Measurements from ENCODE around the gene DR1. TPM values are rescaled to one million over a fixed set of nuclear protein-coding genes. Genes with fewer than 3 reads are reported as not detected.

DR1 gene
- total RNA-seq, 1 donor from 2014 or later = 66.9 TPM

DNA sequence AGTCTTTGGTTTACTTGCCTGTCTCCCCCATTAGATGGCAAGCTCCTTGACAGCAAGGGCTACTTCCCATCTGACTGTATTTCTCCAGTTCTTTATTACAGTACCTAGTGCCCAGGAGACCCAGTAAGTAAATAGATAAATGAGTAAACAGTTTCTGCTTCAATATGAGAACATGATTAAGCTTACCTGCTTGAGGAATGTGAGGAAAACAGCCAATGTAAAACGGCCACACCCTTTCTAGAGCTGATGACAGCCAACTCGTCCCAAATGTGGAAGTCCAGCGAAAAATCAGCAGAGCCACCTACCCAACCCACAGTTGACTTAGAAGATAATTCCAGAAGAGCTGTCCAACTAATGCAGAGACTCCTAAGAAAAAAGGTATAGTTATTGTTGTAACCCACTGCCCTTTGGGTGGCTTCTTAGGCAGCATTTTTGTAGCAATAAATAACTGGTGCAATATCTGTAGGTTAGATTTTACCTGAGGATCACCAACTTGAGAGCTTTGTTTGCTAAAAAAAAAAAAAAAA is 6.5 kb upstream of the DR1 start:
- no peak for TF ChIP-seq CTCF (IDR thresholded peaks at IDR 0.05)
- Mint-ChIP-seq H3K9me3 (ENCODE audit: low read depth) (no peaks in the 10 kb centered on the region), H3K27ac (ENCODE audit: unreplicated experiment) (peak overlapping the region; percentile 76), H3K27me3 (ENCODE audit: low read depth) (no peaks in the 10 kb centered on the region), H3K36me3 (ENCODE audit: low read depth) (no peaks in the 10 kb centered on the region), H3K4me3 (ENCODE audit: unreplicated experiment) (no peak overlapping the region), H3K4me1 (ENCODE audit: low read depth) (peaks cover 19% of the 10 kb centered on the region)
- no peak for DNase-seq (ENCODE audit: low spot score)

- H3K27me3 Mint-ChIP-seq (ENCODE audit: low read depth) = no peaks in the 10 kb centered on the region
- H3K9me3 Mint-ChIP-seq (ENCODE audit: low read depth) = no peaks in the 10 kb centered on the region
- H3K36me3 Mint-ChIP-seq (ENCODE audit: low read depth) = no peaks in the 10 kb centered on the region
- H3K27ac Mint-ChIP-seq (ENCODE audit: unreplicated experiment) = no peak overlapping the region
- no peak overlapping the region for H3K4me3 Mint-ChIP-seq (ENCODE audit: unreplicated experiment)
- peaks cover 23% of the 10 kb centered on the region for H3K4me1 Mint-ChIP-seq (ENCODE audit: low read depth)
- DNase-seq (ENCODE audit: low spot score) = no peak
- no peak for TF ChIP-seq CTCF (IDR thresholded peaks at IDR 0.05)
Measured at GRCh38 chr1:93340090-93340489, 5.6 kb upstream of the DR1 start.

- Mint-ChIP-seq H3K4me3 (ENCODE audit: unreplicated experiment) (no peak overlapping the region), H3K27me3 (ENCODE audit: low read depth) (no peaks in the 10 kb centered on the region), H3K27ac (ENCODE audit: unreplicated experiment) (no peak overlapping the region), H3K9me3 (ENCODE audit: low read depth) (no peaks in the 10 kb centered on the region), H3K4me1 (ENCODE audit: low read depth) (peaks cover 19% of the 10 kb centered on the region), H3K36me3 (ENCODE audit: low read depth) (peaks cover 2% of the 10 kb centered on the region)
- TF ChIP-seq CTCF (IDR thresholded peaks at IDR 0.05) = no peak
- DNase-seq (ENCODE audit: low spot score) = no peak
Measured at GRCh38 chr1:93344484-93344883, 1.2 kb upstream of the DR1 start.

- Mint-ChIP-seq H3K9me3 (ENCODE audit: low read depth) (no peaks in the 10 kb centered on the region), H3K4me3 (ENCODE audit: unreplicated experiment) (peak overlapping the region; percentile 99), H3K4me1 (ENCODE audit: low read depth) (peaks cover 24% of the 10 kb centered on the region), H3K27me3 (ENCODE audit: low read depth) (no peaks in the 10 kb centered on the region), H3K27ac (ENCODE audit: unreplicated experiment) (peak overlapping the region; percentile 100), H3K36me3 (ENCODE audit: low read depth) (peaks cover 2% of the 10 kb centered on the region)
- DNase-seq (ENCODE audit: low spot score) = no peak
- TF ChIP-seq CTCF (IDR thresholded peaks at IDR 0.05) = peak; percentile 12
Measured at GRCh38 chr1:93344886-93345632, 648 bp upstream of the DR1 start.

DNA sequence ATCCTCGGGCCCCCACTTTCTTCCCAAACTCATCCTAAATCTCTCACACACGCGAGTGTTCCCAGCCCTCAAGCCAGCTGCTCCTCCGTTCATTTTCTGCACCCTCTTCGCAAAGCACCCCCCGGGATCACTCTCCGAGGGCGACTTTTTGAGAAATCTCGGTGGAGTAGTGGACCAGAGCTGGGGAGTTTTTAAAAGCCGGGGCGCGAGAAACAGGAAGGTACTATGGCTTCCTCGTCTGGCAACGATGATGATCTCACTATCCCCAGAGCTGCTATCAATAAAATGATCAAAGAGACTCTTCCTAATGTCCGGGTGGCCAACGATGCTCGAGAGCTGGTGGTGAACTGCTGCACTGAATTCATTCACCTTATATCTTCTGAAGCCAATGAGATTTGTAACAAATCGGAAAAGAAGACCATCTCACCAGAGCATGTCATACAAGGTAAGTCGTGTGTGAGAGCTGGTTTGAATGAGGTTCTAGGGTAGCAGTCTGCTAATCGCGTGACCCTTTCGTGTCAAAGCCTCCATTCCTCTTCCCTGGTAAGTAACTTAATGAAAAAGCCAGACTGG is 800 bp downstream of the DR1 start:
- peak overlapping the region; percentile 100 for H3K27ac Mint-ChIP-seq (ENCODE audit: unreplicated experiment)
- DNase-seq (ENCODE audit: low spot score) = no peak
- H3K4me3 Mint-ChIP-seq (ENCODE audit: unreplicated experiment) = peak overlapping the region; percentile 99
- H3K9me3 Mint-ChIP-seq (ENCODE audit: low read depth) = no peaks in the 10 kb centered on the region
- H3K27me3 Mint-ChIP-seq (ENCODE audit: low read depth) = no peaks in the 10 kb centered on the region
- TF ChIP-seq CTCF (IDR thresholded peaks at IDR 0.05) = no peak
- H3K4me1 Mint-ChIP-seq (ENCODE audit: low read depth) = peaks cover 33% of the 10 kb centered on the region
- H3K36me3 Mint-ChIP-seq (ENCODE audit: low read depth) = peaks cover 2% of the 10 kb centered on the region

Data from chondrocyte (in vitro differentiated cells).